COLO668 (cell line): Measurements from ENCODE around the gene MSI2.
A peak's percentile ranks its signal among the peaks of the same experiment; 100 is the strongest.

Experiments
- DNase-seq: peaks from one replicate; lab custom pipeline; 2025; ENCODE audit not compliant: unreplicated experiment; lab: John Stamatoyannopoulos, UW

Gene MSI2

GRCh38 chr17:57313097-57313835, 56.9 kb downstream of the MSI2 start:
- DNase-seq: peak; percentile 21

DNA sequence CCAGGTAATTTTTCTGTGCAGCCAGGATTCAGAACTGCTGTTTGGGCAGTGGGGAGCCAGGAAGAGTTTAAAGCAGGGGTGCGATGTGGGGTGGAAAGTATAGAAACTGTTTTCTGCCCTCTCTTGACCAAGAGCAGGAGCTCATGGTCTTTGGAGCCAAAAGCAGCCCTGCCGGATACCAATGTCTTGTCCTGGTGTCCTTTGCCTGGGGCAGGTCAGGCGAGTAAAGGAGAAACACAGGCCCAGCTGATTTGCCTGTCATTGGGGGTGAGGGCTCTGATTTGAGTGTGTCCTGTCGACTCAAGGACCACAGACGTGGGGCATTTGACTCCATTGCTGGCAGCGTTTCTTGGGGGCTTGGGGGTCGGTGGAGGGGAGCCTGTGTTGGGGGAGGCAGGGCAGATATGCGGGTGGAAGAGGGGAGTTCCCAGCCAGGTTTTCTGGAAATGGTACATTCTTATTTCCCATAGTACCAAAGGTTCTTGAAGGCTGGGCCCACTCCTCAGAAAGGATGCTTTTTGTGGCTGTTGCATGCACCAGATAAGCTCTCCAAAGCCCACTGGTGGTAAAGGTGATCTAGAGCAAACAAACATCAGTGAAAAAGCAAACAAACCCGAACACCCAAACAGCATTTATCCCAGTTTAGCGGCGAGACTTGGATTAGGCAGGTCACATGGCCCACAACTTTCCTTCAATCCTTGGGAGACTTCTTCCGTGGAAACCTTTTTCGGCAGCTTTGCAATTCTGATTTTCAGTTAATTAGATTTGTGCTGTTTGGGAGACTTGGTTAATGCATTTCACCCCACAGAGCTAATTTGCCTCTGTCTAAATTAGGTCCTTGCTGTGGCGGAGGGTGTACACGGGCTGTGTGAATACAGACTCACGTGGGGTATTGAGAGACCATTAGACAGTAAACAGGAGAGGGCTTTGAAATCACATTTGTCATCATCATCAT, 59.0 kb downstream of the MSI2 start:
- DNase-seq: peak; percentile 14

DNA sequence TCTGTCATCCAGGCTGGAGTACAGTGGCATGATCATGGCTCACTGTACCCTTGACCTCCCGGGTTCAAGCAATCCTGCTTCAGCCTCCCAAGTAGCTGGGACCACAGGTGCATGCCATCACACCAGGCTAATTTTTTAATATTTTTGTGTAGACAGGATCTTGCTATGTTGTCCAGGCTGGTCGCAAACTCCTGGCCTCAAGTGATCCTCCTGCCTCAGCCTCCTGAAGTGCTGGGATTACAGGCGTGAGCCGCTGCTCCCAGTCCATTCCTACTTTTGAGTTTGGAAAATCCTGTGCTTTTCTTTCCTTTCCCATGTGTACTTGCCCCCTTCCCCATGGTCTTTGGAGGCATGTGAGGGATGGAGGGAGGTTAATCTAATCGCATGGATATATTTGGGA, 60.0 kb downstream of the MSI2 start:
- no peak for DNase-seq

GRCh38 chr17:57317079-57317478, 60.8 kb downstream of the MSI2 start:
- DNase-seq: no peak

GRCh38 chr17:57318913-57319312, 62.6 kb downstream of the MSI2 start:
- no peak for DNase-seq

- no peak for DNase-seq
These were observed 63.5 kb downstream of the MSI2 start for GRCh38 chr17:57319806-57320205.

DNA sequence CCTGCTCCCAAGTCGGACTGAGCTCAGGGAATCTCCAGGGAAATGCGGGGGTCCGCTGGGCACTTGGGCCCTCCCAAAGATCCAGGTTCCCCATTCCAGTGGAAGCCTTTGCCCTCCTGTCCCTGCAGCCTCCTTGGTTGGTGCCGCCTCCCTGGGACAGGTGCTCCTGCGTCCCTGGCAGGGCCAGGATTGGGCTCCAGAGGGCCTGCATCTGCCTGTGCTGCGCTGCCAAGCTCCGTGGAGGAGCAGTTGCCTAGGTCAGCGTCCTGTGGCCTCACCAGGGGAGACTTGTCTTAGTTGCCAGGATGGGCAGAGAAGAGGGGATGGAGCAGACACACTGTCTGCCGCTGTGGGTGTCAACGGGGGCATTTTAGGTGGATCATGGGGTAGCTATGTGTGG, 67.1 kb downstream of the MSI2 start:
- no peak for DNase-seq

- no peak for DNase-seq
These were observed 67.7 kb downstream of the MSI2 start for GRCh38 chr17:57324060-57324459.

DNA sequence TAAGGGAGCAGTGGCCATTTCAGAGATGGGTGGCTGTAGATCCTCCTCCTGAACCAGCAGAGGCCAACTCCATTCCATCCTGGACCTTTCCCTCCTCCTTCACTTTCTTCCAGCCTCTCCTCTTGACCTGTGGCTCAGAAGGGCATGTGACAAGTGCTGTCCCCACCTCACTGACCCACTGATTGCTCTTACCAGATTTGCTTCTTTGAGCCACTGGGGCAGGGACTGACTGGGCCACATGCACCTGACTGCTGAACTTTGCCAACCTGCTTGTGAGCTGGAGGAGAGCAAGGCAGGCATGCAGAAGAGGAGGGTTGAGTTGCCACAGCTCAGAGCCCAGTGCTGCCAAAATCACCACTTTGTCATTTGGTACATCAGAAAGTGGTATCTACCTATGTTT, 68.3 kb downstream of the MSI2 start:
- DNase-seq: no peak

DNA sequence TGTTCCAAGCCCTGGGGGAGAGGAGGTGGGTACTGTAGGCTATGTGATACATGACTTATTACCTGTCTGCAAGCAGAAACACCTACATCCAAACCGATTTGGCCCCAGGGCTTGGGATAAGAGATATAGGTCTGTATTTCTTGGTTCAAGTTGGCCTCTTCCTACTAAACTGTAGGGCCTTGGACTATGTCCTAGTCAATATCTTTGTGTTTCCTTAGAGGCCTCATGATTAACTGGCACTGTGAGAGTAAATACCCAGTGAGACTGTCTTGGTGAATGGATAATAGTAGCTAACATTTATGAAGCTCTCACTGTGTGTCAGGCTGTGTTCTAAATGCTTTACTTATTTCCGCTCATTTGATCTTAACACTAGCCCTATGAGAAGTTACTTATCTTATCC, 70.0 kb downstream of the MSI2 start:
- no peak for DNase-seq

DNA sequence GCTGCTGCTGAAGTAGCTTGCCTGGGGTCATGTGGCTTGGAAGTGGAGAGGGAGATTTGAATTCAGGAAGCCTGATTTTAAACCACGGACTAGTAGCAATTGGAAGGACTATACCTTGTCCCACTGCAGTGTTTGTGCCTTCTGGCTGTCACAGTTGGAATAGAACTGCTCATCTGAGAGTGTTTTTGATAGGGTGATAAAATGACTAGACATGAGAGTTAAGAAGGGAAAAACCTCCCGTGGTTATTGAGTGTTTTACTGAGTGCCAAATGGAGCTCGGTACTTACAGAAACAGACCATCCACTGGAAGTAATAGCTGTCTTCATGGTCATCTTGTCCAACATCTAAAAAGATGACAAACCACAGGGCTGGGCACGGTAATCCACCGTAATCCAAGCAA, 70.4 kb downstream of the MSI2 start:
- no peak for DNase-seq

DNA sequence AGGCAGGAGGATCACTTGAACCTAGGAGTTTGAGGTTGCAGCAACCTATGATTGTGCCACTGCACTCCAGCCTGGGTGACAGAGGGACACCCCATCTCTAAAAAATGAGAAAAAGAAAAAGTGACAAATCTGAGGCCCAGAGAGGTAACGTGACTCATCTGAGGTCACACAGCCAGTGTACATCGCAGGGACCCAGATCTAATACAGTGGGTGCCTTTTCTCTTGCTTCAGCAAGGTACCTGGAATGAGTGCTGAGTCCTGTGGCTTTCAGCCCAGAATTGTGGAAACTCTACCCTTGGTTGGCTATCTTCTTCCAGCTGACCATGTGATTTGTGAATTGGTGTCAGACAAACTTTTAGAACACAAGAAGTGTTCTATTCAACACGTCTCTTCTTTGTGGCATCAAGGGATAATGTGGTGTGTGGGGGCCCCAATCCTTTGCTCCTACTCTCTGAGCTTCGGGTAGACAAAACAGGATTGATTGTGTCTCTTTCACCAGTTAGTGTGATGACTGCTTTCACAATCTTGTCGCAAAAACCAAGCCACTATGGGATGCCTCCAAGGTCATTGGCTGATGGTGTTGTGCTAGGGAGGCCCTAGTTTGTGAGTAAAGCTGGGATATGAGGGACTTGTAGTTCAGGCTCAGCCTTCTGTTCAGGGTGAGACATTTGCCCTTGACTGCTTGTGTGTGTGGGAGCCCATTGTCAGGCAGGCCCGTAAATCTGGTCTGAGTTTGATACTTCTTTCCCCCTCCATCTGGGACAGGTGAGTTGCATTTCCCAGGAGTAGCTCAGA, 71.0 kb downstream of the MSI2 start:
- no peak for DNase-seq

DNA sequence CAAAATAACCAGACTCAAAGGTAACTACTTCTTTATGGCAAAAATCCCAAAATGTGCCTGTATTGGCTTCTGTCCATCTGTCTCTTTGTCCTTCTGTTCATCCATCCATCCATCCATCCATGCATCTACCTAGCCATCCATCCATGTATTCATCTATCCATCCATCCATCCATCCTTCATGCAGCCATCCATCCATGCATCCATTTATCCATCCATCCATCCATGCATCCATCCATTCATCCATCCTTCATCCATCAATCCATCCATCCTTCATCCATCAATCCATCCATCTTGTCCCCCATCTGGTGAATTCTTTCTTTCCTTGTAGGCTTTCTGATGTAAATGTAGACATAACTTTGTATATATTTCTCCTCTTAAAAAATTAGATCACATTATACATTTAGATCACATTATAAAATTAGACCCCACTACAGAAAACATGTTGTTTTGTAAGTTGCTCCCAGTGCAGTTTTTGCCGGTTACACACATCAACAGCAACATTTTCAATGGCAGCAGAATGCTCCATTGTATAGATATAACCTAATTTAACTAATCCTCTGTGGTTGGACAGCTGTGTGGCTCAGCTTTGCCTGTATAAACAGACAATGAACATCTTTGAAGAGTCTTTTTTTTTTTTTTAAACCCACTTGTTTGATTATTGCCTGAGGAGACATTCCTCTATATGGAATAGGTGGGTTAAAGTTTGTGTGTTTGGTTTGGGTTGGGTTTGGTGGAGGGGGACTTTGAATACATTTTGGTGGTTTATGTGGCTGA, 72.0 kb downstream of the MSI2 start:
- no peak for DNase-seq

GRCh38 chr17:57329380-57330214, 73.3 kb downstream of the MSI2 start:
- DNase-seq: no peak

GRCh38 chr17:57330587-57330986, 74.3 kb downstream of the MSI2 start:
- DNase-seq: no peak

GRCh38 chr17:57331423-57331822, 75.1 kb downstream of the MSI2 start:
- no peak for DNase-seq

GRCh38 chr17:57332501-57332900, 76.2 kb downstream of the MSI2 start:
- no peak for DNase-seq

DNA sequence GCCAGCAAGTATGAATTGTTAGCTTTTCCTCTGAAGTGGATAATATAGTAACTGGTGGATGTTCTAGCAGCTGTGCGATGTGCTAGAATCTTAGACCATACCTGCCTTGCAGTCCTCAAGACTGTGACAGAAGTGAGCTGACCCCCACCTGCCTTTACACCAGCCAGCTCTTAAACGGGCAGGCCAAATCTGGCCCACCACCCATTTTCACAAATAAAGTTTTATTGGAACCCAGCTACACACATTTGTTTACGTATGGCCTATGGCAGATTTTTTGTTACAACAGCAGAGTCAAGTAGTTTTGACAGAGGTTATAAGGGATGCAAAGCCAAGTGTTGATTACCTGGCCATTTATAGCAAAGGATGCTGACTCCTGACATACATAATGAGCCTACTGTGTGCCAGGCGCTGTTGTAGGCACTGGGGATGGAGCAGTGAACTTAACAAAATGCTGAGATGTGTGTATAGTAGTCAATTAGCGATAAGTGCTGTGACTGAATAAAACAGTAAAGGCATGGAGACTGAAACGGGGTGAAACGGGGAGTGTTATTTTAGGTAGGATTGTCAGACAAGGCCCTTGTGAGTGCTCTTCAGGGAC, 79.0 kb downstream of the MSI2 start:
- no peak for DNase-seq

DNA sequence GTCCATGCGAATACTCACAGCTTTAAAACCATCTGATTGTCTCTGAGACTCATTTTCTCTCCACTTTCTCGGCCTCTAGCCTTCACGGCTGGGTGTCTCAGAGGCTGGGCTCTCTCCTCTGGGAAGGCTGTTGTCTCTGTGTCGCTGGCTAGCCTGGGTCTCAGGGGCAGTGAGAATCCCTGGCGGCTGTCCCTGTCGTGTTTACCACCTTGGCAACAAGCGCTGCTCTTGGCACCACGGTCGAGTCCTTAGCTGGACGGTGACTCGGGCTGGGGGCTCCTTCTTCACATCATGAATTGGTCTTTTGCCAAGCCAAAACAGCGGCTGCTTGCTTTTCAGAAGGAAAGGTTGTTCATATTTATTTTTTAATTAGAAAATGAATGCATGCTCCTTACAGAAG, 81.1 kb downstream of the MSI2 start:
- DNase-seq: no peak
